Ishikawa (cell line): ENCODE data around the gene SCYGR4.

Experiments used
- CEBPB ChIP-seq: IDR thresholded peaks from 2 replicates; pipeline ENCODE4 v1.6.1; 2012
- EP300 ChIP-seq: IDR thresholded peaks from 2 replicates; pipeline ENCODE4 v1.6.1; 2012; ENCODE audit warnings: borderline replicate concordance
- FOXM1 ChIP-seq: IDR thresholded peaks from 2 replicates; pipeline ENCODE4 v1.6.1; 2012; ENCODE audit warnings: low read depth, borderline replicate concordance
- RAD21 ChIP-seq: IDR thresholded peaks from 2 replicates; pipeline ENCODE4 v1.6.1; 2012; ENCODE audit warnings: low read depth
- REST ChIP-seq: IDR thresholded peaks from 2 replicates; pipeline ENCODE4 v1.6.1; 2012; ENCODE audit warnings: low read depth, mild to moderate bottlenecking
- TAF1 ChIP-seq: IDR thresholded peaks from 2 replicates; pipeline ENCODE4 v1.6.1; 2012; ENCODE audit warnings: low read depth, mild to moderate bottlenecking
- TCF12 ChIP-seq: IDR thresholded peaks from 2 replicates; pipeline ENCODE4 v1.6.1; 2012; ENCODE audit warnings: low read depth
- TEAD4 ChIP-seq: IDR thresholded peaks from 2 replicates; pipeline ENCODE4 v1.6.1; 2012
- YY1 ChIP-seq: IDR thresholded peaks from 2 replicates; pipeline ENCODE4 v1.6.1; 2012; ENCODE audit warnings: low read depth
- TF ChIP-seq, protein P1 (sequence below): IDR thresholded peaks from 2 replicates; pipeline ENCODE4 v1.6.1; 2012
- TF ChIP-seq, protein P2 (sequence below): IDR thresholded peaks from 2 replicates; pipeline ENCODE4 v1.6.1; 2012

GRCh38 chr2:227626580-227627151 lies 9.4 kb downstream of the SCYGR4 start:
- TF ChIP-seq TAF1 (no peak), EP300 (no peak), YY1 (no peak), CEBPB (no peak), RAD21 (no peak), TEAD4 (no peak), TCF12 (no peak), FOXM1 (no peak), REST (no peak)
- TF ChIP-seq, protein P1, sequence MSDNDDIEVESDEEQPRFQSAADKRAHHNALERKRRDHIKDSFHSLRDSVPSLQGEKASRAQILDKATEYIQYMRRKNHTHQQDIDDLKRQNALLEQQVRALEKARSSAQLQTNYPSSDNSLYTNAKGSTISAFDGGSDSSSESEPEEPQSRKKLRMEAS, result no peak
- TF ChIP-seq, protein P2, sequence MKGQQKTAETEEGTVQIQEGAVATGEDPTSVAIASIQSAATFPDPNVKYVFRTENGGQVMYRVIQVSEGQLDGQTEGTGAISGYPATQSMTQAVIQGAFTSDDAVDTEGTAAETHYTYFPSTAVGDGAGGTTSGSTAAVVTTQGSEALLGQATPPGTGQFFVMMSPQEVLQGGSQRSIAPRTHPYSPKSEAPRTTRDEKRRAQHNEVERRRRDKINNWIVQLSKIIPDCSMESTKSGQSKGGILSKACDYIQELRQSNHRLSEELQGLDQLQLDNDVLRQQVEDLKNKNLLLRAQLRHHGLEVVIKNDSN, result no peak
